K562 (cell line): ENCODE measurements around the gene UBR3. TPM values are rescaled to one million over a fixed set of nuclear protein-coding genes. Genes with fewer than 3 reads are reported as not detected.
"Not testable (repeated sequence)": the region's sequence is repeated elsewhere in the genome, so short reads cannot be mapped to it uniquely, and the experiment has no call there.

Source experiments
- ATAC-seq: fragments of 200-7000 bp; cut with Tn5 transposase; 3 replicates; pipeline ENCODE4 v1.9.1; 2020; ENCODE audit warnings: moderate library complexity
- BruUV-seq: library from RNA; stranded (reverse); fragments of 400-500 nt; replicated peaks from 2 replicates; lab custom pipeline; 2021; lab: Mats Ljungman, UMichigan
- CTCF ChIA-PET: fragments of 300-600 bp; formaldehyde crosslinking; extraction: SDS; loops from one replicate; lab custom pipeline; 2021; ENCODE audit warnings: low intra/inter-chr PET ratio; lab: Yijun Ruan, JAX
- POLR2A ChIA-PET: fragments of 300-600, 350-650 bp; sonication (Branson Sonifier 250); formaldehyde crosslinking; extraction: SDS; loops from one replicate; lab custom pipeline; 2021; ENCODE audit warnings: antibody characterized with exemption, inconsistent platforms; lab: Yijun Ruan, JAX
- DNase-seq, 4 experiments: peaks; one replicate each; pipeline versions ENCODE4 v3.0.0 to v3.0.0-alpha.2; 2011 to 2018; ENCODE audit warnings: low spot score in 3 of 4, mixed read lengths in 3 of 4; ENCODE audit errors: extremely low read depth in 1 of 4
- FAIRE-seq: peaks from 2 replicates; lab custom pipeline; 2011; peaks lifted over from hg19 to GRCh38; lab: Jason Lieb, UNC
- H2AFZ ChIP-seq: 2 replicates; pipeline ENCODE4 v1.6.0; 2011; ENCODE audit warnings: low read depth, low read length, control low read depth, inconsistent platforms
- H3K27ac ChIP-seq: fragments of 200-600 bp; 3 replicates; pipeline ENCODE4 v1.8.0; 2011; ENCODE audit warnings: low read depth, mild to moderate bottlenecking, control low read depth, inconsistent platforms, low read length, moderate library complexity, mixed read lengths; ENCODE audit errors: extremely low read depth
- H3K27me3 ChIP-seq, 2 experiments: fragments of 300-600 bp in 1 of 2; 2 replicates in 1 of 2; 3 replicates in 1 of 2; pipeline versions ENCODE4 v1.6.0 to v1.8.0; 2011; ENCODE audit warnings: inconsistent platforms in 2 of 2, low read length in 2 of 2, mild to moderate bottlenecking in 1 of 2, mixed read lengths in 1 of 2, moderate library complexity in 1 of 2; ENCODE audit not compliant: control insufficient read depth in 2 of 2, insufficient read depth in 2 of 2
- H3K36me3 ChIP-seq: fragments of 300-600 bp; 3 replicates; pipeline ENCODE4 v1.8.0; 2011; ENCODE audit warnings: mild to moderate bottlenecking, low read length, inconsistent platforms; ENCODE audit not compliant: control insufficient read depth, insufficient read depth
- H3K4me1 ChIP-seq, 2 experiments: fragments of 200-600 bp in 1 of 2; replicated peaks in 1 of 2; 2 replicates in 1 of 2; 3 replicates in 1 of 2; pipeline versions ENCODE4 v1.5.1 to v1.8.0; 2011; ENCODE audit warnings: inconsistent platforms in 2 of 2, low read length in 2 of 2, mild to moderate bottlenecking in 1 of 2, mixed read lengths in 1 of 2, moderate library complexity in 1 of 2; ENCODE audit not compliant: control insufficient read depth in 2 of 2, insufficient read depth in 2 of 2
- H3K4me2 ChIP-seq: 2 replicates; pipeline ENCODE4 v1.6.1; 2011; ENCODE audit warnings: low read length, control low read depth, inconsistent platforms, mixed read lengths; ENCODE audit not compliant: insufficient read depth
- H3K4me3 ChIP-seq: fragments of 200-600 bp; sonication (generic), shearing (Covaris generic); 2 replicates; pipeline ENCODE4 v1.5.1; 2016; ENCODE audit warnings: control low read depth, inconsistent platforms
- H3K79me2 ChIP-seq: fragments of 200-600 bp; 3 replicates; pipeline ENCODE4 v1.8.0; 2011; ENCODE audit warnings: low read length, inconsistent platforms; ENCODE audit not compliant: control insufficient read depth, insufficient read depth
- H3K9ac ChIP-seq, 2 experiments: 2 replicates each; pipeline versions ENCODE4 v1.6.0 to v1.6.1; 2011; ENCODE audit warnings: low read depth in 2 of 2, low read length in 2 of 2, control low read depth in 1 of 2, inconsistent platforms in 1 of 2, mild to moderate bottlenecking in 1 of 2, mixed read lengths in 1 of 2; ENCODE audit not compliant: insufficient read depth in 1 of 2
- H3K9me1 ChIP-seq: one replicate; pipeline ENCODE4 v1.6.0; 2011; ENCODE audit warnings: inconsistent platforms, mild to moderate bottlenecking, low read length, moderate library complexity; ENCODE audit not compliant: control insufficient read depth, insufficient read depth
- H3K9me3 ChIP-seq: replicated peaks from 2 replicates; pipeline ENCODE4 v1.5.1; 2011; ENCODE audit warnings: low read depth, low read length, inconsistent platforms; ENCODE audit not compliant: control insufficient read depth, insufficient read depth
- H4K20me1 ChIP-seq: replicated peaks from 2 replicates; pipeline ENCODE4 v1.6.1; 2011; ENCODE audit warnings: low read length, inconsistent platforms, mixed read lengths; ENCODE audit not compliant: control insufficient read depth, insufficient read depth
- ADNP ChIP-seq: fragments of 200-800 bp; sonication (Bioruptor generic); IDR thresholded peaks from 2 replicates; pipeline ENCODE4 v1.6.1; 2016; ENCODE audit warnings: missing genetic modification characterization, missing compliant biosample characterization
- BCOR ChIP-seq: fragments of 450-650 bp; IDR thresholded peaks from 2 replicates; pipeline ENCODE4 v1.6.1; 2016
- CHAMP1 ChIP-seq: fragments of 450-650 bp; IDR thresholded peaks from 2 replicates; pipeline ENCODE4 v1.6.1; 2016; ENCODE audit warnings: mild to moderate bottlenecking
- WGBS: fragments of 100-300 bp; shearing (Covaris generic); methylation state at CpG from one replicate; pipeline ENCODE4 v1.1.6; 2016; ENCODE audit warnings: low coverage, mixed read lengths; ENCODE audit not compliant: insufficient coverage; ENCODE audit errors: missing lambda C conversion rate; 5-methylcytosine and 5-hydroxymethylcytosine counted together
- in situ Hi-C: fragments of 300-500 bp; cut with MboI; formaldehyde crosslinking; loops from 4 replicates; pipeline ENCODE4 v1.15.0; 2018; ENCODE audit warnings: inconsistent platforms, mixed read lengths
- intact Hi-C: fragments of 100-400 bp; cut with micrococcal nuclease; formaldehyde crosslinking; loops from 2 replicates; pipeline ENCODE4 v1.14.2; 2022
- polyA plus RNA-seq, 8 experiments: library from polyadenylated mRNA; depleted of rRNA in 4 of 8; stranded (reverse) in 5 of 8; unstranded in 3 of 8; fragments of >200 nt; fragmentation: Nextera tagmentation in 2 of 8; fragmentation: Illumina TruSeq in 1 of 8; extraction: Ambion mirVana in 2 of 8; extraction: Trizol in 1 of 8; gene quantifications; 2 replicates each; pipeline versions ENCODE4 v1.2.1 to v1.2.3, GENCODE V29; 2011 to 2014; ENCODE audit warnings: inconsistent platforms in 1 of 8, missing spikeins in 1 of 8
- total RNA-seq, 7 experiments: library from RNA; depleted of rRNA in 6 of 7; stranded (reverse); fragments of >200 nt in 6 of 7; fragmentation: Illumina TruSeq in 2 of 7; extraction: Trizol in 2 of 7; gene quantifications; 2 replicates each; pipeline versions ENCODE4 v1.2.1 to v1.2.3, GENCODE V29; 2011 to 2021; ENCODE audit warnings: low replicate concordance in 1 of 7

UBR3 gene
- total and polyA plus RNA-seq, 9 of the 15 experiments (the other 6 are each of a cell fraction or from before 2014, with no cell fraction given), result 14.4 to 63.5 (median 40.4) TPM

DNA sequence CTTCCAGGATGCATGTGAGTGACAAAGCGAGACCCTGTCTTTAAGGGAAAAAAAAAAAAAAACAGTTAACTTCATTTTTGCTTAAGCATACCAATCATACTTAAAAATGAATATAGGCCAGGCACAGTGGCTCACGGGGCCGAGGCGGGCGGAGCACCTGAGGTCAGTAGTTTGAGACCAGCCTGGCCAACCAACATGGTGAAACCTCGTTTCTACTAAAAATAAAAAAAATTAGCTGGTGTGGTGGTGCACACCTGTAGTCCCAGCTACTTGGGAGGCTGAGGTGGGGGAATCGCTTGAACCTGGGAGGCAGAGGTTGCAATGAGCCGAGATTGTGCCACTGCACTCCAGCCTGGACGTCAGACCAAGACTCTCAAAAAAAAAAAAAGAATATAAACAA, 44.1 kb downstream of the UBR3 start:
- H3K27ac ChIP-seq, H3K4me3 ChIP-seq, H4K20me1 ChIP-seq, ATAC-seq, H3K9ac ChIP-seq, intact Hi-C loops, DNase-seq, H3K4me1 ChIP-seq, in situ Hi-C loops, H3K4me2 ChIP-seq, CTCF ChIA-PET, FAIRE-seq, H3K9me3 ChIP-seq, H2AFZ ChIP-seq: not testable (repeated sequence)
- WGBS, result 83% methylated on average over 8 of the region's 9 CpGs
- peaks cover 56% of the 10 kb centered on the region for H3K79me2 ChIP-seq
- POLR2A ChIA-PET, result interaction anchor here (0.6 kb wide), 2 partner anchors 12 to 449 kb away, joined by 3 to 4 read pairs; no protein-coding TSS in a partner anchor
- TF ChIP-seq BCOR, result peak; percentile 53; the same call in 1 of the 2 replicates
- 0 out of 2 replicates have a peak, but pooled peaks have one; percentile 38 for TF ChIP-seq CHAMP1
- peak; percentile 51; the same call in 1 of the 2 replicates for TF ChIP-seq ADNP
- TF ChIP-seq, all 486 proteins: peak for 3; not testable (repeated sequence) for 483
- peaks cover 14% of the 10 kb centered on the region; the same call in 2 of the 3 replicates for H3K36me3 ChIP-seq
- H3K27me3 ChIP-seq, BruUV-seq, H3K9me1 ChIP-seq: not testable (repeated sequence)
